GM21526 (cell line): Measurements from ENCODE around the gene SLC39A11.

Experiments
- ATAC-seq: cut with Tn5 transposase; IDR thresholded peaks from one replicate; pipeline ENCODE4 v1.9.1; 2021; ENCODE audit warnings: moderate library complexity; ENCODE audit not compliant: unreplicated experiment, low FRiP score

The SLC39A11 gene

DNA sequence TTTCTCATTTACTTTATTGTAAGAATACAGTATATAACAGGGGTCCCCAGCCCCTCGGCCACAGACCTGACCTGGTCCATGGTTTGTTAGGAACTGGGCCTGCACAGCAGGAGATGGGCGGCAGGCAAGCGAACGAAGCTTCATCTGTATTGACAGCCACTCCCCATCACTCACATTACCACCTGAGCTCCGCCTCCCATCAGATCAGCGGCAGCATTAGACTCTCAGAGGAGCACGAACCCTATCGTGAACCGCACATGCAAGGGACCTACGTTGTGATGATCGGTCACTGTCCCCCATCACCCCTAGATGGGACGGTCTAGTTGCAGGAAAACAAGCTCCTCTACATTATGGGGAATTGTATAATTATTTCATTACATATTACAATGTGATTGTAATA, 410.6 kb downstream of the SLC39A11 start:
- no peak for ATAC-seq

DNA sequence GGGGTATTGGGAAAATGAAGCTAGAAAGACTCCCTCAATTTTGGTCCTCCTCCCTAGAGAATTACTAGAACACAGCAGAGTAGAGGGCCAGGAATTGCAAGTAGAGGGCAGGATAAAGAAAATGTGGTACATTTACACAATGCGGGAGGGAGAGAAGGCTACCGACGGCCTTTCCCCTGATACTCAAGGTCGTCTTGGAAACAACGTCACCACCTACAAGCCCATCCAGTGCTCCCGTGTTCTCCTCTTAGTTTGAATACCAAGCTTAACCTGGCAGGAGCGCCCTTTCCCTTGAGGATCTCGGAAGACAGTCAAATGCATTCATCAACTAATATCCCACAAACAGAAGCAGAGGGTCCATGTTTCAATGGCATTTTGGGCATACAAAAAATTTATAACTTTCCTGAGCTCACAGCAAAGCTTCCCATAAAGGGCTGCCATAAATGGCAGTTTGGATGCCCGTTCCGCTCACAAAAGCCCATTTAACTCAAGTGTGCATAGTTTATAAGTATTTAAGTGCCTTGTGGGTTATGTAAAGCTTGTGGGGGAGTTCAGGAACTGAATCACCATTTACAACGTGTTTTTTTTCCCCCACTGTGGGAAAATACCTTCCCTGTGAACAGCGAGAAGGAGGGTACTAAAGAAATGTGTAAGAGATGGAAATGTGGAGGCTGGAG, 414.6 kb downstream of the SLC39A11 start:
- no peak for ATAC-seq

DNA sequence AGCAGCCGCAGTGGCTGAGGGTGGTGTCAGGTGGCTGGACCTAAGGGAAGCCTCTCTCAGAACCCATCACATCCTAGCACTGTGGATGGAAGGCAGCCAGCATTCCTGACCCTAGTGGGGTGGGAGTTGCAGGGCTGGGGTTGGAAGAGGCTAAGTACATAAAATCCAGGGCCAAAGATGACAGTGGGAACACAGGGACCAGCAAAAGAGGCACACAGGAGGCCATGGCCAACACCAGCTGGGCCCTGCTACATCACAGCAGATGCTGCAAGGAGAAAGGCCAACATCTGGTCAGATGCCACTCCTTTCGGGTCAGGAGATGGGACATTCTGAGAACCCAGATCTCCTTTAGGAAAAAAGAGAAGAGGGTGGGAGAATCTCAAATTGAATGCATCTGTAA, 415.4 kb downstream of the SLC39A11 start:
- ATAC-seq: no peak

DNA sequence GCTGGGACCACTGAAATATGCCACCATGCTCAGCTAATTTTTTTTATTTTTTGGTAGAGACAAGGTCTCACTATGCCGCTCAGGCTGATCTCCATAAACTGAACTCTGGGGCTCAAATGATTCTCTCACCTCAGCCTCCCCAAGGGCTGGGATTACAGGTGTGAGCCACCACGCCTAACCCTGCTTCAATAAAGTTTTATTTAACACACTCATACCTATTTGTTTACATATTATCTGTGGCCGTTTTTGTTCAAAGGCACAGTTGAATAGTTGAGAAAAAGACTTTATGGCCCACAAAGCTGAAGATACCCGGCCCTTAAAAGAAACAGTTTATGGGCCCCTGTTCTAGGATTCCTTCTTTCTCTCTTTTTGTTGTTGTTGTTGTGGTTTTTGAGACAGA, 419.8 kb downstream of the SLC39A11 start:
- no peak for ATAC-seq

DNA sequence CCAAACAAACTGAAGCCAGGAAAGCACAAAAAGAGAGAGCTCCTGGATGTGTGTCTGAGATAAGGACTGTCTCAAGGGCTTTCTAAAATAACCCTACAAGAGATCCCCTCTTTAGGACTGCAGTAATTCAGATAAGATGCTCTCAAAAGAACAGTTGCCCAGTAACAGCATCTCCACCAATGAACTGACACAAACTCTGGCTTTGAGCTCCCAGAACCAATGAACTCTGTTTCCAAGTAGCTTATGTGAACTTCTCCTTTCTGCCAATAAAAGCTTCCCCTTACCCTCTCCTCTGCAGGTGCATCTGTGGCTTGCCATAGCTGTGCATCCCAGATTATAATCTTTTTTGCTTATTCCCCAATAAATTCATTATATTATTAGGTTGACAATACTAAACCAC, 421.5 kb downstream of the SLC39A11 start:
- ATAC-seq: no peak

DNA sequence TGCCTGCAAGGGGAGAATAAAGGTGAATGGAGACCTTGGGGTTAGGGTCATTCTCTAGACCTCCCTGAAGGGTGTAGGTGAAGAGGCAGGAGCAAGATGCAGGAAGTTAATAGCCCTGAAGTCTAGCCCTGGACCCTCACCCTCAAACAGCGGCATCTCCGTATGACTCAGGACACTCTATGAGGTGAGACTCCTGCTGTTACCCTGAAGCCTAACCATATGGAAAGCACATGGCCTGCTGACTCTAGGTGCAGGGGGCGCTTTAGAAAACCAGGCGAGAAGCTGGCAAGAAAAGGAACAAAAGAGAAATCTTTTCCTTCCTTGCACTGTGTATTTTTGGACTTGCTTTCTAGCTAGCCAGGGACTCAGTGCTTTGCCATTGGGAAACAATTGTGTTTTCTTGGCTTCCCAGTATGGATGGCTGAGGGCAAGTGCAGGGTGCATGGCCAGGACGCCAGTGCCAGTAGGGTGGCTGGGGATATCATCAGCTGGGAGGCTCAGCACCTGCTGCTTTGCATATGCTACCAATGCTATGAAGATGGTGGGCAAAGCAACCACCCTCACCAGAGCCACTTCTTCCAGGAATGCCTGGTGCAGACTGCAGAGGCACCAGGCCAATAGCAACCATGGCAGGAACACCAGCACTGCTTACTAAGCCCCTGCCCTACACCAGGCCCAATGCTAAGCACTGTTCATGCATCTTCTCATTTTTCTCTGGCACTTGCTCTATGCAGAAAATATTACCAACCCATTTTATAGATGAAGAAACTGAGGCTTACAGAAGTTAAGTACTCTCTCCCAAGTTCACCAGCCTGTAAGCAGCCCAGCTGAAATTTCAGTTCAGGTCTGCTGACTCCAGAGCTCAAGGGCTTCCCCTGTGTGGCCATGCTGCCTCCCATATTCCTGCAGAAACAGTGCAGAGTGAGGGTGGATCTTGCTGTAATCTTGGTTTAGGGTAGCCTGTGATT, 425.1 kb downstream of the SLC39A11 start:
- ATAC-seq: no peak

DNA sequence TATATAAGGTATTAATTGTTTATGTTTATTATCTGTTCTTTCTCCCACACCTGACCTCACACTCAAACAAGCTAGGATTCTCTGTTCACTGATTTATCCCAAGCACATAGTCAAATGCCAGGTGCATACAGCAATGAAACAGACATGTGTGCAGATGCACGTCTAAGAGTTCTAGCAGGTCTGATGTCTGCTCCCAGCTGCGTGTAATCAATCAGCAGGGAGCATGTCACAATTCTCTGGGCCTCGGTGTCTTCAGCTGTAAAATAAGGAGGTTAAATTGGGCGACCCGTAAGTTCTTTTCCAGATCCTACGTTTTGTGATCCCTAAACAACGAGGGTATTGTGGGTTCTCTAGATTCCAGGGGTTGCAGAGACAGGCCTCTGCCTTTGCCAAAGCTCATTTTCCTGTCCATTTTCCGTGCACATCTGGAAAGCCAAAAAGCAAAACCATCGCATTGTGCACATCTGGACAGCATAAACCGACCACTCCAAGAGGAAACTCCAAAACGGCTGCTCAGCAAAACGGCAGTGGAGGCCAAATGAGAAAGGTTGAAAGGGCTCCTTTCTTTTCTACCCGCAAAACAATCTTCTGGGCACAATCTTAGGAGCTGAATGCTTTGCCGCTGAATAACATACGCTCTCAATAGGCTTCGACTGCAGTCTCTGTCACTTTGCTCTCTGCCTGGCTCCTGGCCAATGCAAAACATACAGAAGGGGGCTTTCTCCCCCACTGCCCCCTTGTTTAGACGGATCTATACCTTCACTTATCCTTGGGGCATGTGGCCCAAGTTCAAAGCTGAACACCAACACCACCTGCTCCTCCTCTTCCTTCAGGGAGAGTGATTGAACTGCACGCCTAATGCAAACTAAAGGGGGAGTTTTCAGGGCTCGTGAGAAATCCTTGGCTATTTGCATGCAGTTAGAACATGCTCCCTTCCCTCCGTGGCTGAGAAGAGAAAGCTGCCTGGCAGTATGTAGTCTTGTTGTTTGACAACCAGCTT, 426.3 kb downstream of the SLC39A11 start:
- ATAC-seq: no peak

DNA sequence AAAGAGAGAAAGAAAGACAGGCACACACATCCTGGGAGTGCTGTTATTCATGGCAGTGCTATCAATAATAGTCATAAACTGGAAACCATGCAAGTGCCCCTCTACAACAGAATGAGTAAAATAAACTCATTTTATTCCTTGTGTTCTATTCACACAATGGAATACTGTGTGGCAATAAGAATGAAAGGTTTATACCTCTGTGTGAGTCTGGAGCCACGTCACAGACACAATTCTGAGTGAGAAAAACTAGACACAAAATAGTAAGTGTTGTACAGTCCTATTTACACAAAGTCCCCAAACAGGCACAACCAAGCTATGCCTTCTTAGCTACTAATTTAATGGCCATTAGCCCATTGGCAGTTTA, 429.7 kb downstream of the SLC39A11 start:
- ATAC-seq: no peak

DNA sequence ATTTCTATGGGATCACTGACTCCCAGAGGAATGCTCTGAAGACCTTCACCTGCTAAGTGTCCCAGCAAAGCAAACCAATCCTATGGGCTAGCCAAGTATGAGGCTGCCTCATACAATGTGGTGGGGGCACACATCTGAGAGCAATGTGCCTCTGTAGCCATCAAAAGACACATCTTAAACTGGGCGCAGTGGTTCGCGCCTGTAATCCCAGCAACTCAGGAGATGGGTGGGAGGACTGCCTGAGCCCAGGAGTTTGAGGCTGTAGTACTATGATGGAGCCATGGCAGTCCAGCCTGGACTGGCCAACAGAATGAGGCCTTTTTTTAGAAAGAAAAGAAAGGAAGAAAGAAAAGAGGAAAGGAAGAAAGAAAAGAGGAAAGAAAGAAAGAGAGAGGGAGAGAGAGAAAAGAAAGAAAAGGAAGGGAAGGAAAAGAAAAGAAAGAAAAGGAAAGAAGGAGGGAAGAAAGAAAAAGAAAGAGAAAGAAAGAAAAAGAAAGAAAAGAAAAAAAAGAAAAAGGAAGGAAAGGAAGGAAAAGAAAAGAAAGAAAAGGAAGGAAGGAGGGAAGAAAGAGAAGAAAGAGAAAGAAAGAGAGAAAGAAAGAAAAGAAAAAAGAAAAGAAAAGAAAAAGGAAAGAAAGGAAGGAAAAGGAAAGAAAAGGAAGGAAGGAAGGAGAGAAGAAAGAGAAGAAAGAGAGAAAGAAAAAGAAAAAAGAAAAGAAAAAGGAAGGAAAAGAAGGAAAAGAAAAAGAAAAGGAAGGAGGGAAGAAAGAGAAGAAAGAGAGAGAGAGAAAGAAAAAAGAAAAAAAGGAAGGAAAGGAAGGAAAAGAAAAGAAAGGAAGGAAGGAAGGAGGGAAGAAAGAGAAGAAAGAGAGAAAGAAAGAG, 430.3 kb downstream of the SLC39A11 start:
- no peak for ATAC-seq

DNA sequence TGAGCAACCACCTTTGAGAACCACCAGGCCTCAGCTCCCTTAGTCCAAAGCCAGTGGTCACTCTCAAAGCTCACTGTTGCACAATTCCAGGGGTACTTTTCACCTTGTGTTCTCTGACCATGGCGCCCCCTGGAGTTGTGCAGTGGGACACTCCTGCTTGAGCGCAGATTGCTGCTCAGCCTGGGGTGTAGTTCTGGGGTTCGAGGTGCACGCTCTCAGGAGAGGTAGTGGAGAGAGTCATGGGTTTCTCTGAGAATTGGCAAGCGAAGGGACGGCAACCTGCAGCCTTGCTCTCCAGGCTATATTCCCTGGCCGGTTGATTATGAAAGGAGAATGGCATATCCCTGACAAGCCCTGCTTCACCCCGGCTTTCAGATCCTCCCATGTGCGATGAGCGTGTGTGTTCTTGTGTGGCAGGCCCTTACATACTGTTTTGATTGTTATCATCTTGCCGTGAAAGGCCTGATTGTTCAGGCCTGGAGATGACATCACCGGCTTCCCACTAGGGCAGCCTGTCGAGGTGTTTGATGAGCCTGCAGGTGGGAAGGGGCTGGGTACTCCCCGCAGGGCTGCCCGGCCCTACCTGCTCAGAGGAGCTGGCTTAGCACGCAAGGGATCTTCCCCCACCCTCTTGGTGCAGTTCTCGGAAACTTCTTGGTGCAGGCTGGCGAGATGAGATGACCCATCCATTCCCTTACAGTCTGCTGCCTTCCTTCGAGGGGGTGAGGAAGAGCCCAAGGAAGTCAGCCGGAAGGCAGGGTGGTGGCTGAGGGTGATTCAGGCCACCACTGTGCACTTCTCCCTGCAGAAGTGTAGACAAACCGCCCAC, 431.2 kb downstream of the SLC39A11 start:
- ATAC-seq: no peak

DNA sequence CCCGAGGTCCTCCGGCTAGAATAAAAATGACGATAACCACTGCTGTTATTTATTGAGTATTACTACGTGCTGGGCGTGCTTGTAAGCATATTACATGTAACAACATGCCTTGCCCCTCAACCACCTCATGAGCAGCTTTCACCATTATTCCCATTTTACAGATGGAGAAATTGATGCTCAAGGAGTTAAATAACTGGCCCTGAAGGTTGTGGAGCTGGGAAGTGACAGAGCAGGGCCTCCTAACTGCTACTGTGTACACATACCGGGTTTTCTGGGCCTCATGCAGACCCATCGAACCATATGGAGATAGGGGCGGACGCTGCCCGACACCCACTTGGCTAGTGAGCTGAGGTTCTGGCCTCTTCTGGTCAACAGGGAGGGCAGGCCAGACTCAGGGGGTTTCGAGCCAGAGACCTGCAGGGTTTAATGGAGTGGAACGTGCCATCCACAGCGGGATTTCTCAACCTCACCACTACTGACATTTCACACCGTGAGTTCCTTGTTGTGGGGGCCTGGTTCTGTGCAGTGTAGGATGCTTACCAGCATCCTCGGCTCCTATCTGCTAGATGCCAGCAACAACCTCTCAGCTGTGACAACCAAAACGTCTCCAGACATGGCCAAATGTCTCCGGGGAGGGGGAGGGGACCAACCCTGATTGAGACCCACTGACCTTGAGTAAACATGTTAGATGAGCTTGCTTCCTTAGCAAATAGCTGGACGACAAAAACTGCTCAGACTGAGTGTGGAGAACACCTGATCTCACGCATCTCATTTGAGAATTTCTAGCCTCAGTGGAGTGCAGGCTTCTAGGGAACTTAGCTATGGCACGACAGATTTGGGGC, 432.0 kb downstream of the SLC39A11 start:
- no peak for ATAC-seq

DNA sequence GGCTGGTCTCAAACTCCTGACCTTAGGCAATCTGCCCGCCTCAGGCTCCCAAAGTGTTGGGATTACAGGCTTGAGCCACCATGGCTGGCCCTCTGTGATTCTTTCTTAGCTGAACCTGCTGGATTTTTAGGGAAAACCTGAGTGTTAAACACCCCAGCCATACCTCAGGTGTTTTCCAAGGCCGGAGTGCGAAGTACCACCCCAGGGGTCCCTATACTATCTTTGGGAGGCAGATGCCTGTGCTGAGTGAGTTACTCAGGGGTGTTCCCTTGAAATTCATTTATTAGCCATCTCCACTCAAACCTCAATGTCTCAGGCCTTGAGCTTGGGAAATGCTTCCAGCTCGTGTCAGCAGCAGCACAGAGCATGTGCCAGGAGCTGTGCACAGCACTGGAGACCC, 432.7 kb downstream of the SLC39A11 start:
- no peak for ATAC-seq

DNA sequence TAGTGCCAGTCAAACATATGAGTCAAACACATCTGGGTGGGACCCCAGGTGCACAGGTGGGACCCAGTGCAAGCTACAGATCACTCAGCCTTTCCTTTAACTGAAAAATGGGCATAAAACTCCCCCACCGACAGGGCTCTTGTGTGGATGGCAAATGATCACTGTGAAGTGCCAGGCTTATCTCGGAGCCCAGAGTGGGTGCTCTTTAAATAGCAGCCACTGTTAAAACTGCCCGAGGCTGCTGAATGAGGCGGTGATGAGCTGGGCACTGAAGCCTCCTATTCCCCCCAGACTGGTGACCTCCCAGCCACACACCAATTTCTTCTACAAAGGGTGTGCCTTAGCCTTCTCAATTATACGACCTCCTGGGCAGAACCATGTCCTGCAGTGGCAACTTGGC, 433.8 kb downstream of the SLC39A11 start:
- no peak for ATAC-seq

DNA sequence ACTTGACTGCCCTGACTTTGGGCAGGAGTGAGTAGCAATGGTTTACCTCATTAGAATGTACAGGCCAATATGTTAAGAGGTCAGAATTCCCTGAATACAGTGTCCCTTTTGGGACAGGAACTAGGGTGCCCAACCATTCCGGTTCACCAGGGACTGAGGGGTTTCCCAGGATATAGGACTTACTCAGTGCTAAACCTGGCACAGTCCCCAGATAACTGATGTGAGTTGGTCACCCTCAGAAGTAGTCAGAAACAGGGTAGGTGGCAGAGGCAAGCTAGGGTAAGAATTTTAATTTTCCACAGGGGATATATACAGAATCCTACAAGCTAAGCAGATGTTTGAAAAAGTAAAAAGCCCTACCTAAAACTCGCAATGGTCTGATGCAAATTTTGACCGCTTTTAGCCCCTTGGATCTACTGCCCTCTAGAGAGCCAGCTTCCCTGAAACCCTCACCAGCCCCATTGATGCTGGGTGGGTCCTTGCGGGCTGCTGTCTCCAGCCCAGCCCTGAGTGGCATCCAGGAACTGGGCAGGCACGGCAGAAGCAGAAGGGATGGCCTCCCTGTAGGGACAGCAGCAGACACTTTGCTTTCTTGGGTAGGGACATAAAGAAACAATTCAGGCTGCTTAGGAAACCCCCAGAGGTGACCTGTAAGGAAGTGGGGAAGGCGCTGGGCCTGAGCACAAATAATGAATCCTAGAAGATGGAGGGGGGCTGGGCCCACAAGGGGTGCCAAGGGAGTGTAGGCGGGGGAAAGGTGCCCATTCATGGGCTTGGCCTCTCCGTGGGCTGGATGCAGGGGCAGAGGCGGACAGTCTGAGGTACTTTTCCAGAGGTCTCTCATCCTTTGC, 434.8 kb downstream of the SLC39A11 start:
- ATAC-seq: no peak

DNA sequence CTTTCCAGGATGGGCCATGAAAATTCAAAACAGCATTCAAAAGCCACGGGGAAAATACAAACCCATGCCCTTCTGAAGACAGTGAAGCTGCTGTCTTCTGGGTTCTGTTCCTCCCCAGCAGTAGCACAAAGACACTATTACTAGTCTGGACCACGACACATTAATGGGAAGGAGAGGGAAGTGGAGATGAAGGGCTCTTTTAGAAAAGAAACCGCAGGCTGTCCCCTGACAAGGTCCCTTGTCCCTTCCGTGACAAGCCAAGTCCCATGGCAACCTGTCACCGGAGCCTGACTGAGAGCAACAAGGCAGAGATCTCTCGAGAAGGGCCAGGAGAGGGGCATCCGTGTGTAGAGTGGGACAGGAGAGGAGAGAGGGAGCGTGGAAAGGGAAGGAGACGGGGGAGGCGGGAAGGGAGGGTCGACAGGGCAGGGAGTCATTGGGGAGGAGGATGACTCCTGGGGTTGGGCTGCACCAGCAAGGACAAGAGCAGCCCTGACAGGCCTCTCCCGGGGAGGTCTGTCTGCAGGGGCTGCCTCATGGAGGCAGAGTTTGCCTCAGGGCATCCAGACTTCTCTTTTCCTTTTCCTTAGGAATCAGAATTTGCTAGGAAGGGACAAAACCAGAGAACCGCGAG, 436.2 kb downstream of the SLC39A11 start:
- ATAC-seq: no peak

DNA sequence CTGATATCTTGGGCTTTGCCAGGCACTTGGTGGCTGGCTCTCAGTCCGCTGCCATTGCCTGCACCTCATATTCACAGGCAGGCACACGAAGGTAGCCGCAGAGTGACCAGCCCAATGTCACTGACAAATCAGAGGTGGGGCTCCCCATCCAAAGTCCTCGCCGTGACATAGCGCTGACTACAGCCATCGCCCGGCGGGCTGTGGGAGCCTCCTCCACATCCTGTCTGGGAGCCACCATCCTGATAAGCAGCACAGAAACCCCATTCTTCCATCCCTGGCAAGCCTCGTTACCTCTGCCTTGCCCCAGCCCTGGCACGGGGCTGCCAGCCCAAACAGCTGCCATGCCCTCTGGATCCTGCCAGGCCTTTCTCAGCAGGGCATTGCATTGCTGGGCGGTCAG, 437.8 kb downstream of the SLC39A11 start:
- no peak for ATAC-seq

DNA sequence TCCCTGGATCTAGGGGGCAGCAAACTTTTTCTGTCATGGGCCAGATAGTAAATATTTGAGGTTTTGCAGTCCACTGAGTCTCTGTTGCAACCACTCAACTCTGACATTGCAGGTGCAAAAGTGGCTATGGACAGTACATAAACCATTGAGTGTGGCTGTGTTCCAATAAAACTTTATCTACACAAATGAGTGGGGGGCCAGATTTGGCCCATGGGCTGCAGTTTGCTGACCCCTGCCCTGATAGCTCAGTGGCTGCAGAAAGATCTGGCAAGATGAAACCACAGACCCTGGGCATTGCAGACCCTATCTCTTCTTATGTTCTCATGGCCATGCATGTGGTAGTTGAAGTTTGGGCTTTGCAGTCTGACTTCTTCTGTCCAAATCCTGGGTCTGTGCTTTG, 440.5 kb downstream of the SLC39A11 start:
- no peak for ATAC-seq
